Measurements from ENCODE around the gene NDE1. TPM values are rescaled to one million over a fixed set of nuclear protein-coding genes. Genes with fewer than 3 reads are reported as not detected.

NDE1 gene
- total and polyA plus RNA-seq, 2 of the 4 experiments (the other 2 are of a cell fraction), result 22.7 to 29.2 TPM

DNA sequence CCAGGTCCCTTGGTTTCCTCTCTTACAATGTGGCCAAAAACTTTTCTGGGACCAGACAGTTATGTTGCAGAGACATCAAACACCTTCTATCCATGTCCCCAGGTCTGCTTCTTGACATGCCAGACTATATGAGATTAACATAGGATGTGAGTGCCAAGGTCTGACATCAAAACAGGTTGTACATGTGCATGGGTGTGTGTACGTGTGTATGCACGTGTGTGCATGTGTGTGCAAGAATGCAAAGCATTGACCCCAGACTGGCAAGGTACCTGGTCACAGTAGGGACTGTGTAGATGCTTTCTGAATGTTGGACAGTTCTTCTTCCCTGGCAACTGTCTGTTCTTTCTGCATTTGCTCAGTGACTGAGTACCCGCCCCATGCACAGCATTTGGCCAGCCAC is 85.6 kb downstream of the NDE1 start:
- H2AK5ac ChIP-seq (ENCODE audit: low read depth, low read length), result no peak overlapping the region
- no peak overlapping the region for H4K8ac ChIP-seq (ENCODE audit: low read depth in 2 of 2, low read length in 2 of 2)
- dilution Hi-C loops (cut with HindIII; ENCODE audit: low sequenced_read_pairs, unreplicated experiment) (no loop called here), intact Hi-C loops (cut with micrococcal nuclease) (no loop called here), in situ Hi-C loops (cut with MboI; ENCODE audit: low sequenced_read_pairs) (no loop called here)
- no peaks in the 10 kb centered on the region for H3K36me3 ChIP-seq (ENCODE audit: control insufficient read depth, insufficient read depth, low read length)
- H3K23ac ChIP-seq (ENCODE audit: low read depth, low read length), result no peak overlapping the region
- H4K91ac ChIP-seq (ENCODE audit: insufficient read depth, low read depth, low read length), result no peak overlapping the region
- H3K9ac ChIP-seq (ENCODE audit: low read depth, low read length), result no peak overlapping the region
- POLR2A ChIA-PET (ENCODE audit: unreplicated experiment), result no interaction called here
- 100% methylated on average over 3 of the region's 3 CpGs; no CpG with 5 or more reads in 1 of the 2 experiments for WGBS, 2 experiments (ENCODE audit: extremely low coverage in 2 of 2, insufficient read length in 1 of 2)
- no peak overlapping the region for H3K4ac ChIP-seq (ENCODE audit: low read depth, low read length)
- TF ChIP-seq MAZ (IDR thresholded peaks at IDR 0.05; ENCODE audit: borderline replicate concordance, low read depth, low read length) (no peak), BHLHE40 (IDR thresholded peaks at IDR 0.05; ENCODE audit: low read depth, low read length) (no peak), RAD21 (IDR thresholded peaks at IDR 0.05; ENCODE audit: low read length) (no peak), NFE2L2 (IDR thresholded peaks at IDR 0.05; ENCODE audit: low read depth, low read length) (no peak), POLR2A (IDR thresholded peaks at IDR 0.05; ENCODE audit: low read depth, low read length) (no peak), CEBPB (IDR thresholded peaks at IDR 0.05; ENCODE audit: low read depth, low read length) (no peak), MXI1 (IDR thresholded peaks at IDR 0.05; ENCODE audit: borderline replicate concordance, low read depth, low read length) (no peak), CHD1 (IDR thresholded peaks at IDR 0.05; ENCODE audit: low read depth, low read length) (no peak), RFX5 (IDR thresholded peaks at IDR 0.05; ENCODE audit: low read depth, low read length) (no peak), MAFK (IDR thresholded peaks at IDR 0.05; ENCODE audit: low read depth, low read length) (no peak), FOS (IDR thresholded peaks at IDR 0.05; ENCODE audit: low read depth, low read length) (no peak), SMC3 (IDR thresholded peaks at IDR 0.05; ENCODE audit: low read depth, low read length) (no peak), RCOR1 (IDR thresholded peaks at IDR 0.05; ENCODE audit: insufficient replicate concordance, low read length) (no peak)
- TF ChIP-seq, protein P1, sequence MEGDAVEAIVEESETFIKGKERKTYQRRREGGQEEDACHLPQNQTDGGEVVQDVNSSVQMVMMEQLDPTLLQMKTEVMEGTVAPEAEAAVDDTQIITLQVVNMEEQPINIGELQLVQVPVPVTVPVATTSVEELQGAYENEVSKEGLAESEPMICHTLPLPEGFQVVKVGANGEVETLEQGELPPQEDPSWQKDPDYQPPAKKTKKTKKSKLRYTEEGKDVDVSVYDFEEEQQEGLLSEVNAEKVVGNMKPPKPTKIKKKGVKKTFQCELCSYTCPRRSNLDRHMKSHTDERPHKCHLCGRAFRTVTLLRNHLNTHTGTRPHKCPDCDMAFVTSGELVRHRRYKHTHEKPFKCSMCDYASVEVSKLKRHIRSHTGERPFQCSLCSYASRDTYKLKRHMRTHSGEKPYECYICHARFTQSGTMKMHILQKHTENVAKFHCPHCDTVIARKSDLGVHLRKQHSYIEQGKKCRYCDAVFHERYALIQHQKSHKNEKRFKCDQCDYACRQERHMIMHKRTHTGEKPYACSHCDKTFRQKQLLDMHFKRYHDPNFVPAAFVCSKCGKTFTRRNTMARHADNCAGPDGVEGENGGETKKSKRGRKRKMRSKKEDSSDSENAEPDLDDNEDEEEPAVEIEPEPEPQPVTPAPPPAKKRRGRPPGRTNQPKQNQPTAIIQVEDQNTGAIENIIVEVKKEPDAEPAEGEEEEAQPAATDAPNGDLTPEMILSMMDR (conservative IDR thresholded peaks at IDR 0.05; ENCODE audit: low read depth, low read length), result no peak
- TF ChIP-seq, protein P2, sequence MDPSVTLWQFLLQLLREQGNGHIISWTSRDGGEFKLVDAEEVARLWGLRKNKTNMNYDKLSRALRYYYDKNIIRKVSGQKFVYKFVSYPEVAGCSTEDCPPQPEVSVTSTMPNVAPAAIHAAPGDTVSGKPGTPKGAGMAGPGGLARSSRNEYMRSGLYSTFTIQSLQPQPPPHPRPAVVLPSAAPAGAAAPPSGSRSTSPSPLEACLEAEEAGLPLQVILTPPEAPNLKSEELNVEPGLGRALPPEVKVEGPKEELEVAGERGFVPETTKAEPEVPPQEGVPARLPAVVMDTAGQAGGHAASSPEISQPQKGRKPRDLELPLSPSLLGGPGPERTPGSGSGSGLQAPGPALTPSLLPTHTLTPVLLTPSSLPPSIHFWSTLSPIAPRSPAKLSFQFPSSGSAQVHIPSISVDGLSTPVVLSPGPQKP (IDR thresholded peaks at IDR 0.05; ENCODE audit: borderline replicate concordance, low read depth, low read length), result no peak
- TF ChIP-seq, protein P3, sequence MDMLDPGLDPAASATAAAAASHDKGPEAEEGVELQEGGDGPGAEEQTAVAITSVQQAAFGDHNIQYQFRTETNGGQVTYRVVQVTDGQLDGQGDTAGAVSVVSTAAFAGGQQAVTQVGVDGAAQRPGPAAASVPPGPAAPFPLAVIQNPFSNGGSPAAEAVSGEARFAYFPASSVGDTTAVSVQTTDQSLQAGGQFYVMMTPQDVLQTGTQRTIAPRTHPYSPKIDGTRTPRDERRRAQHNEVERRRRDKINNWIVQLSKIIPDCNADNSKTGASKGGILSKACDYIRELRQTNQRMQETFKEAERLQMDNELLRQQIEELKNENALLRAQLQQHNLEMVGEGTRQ (IDR thresholded peaks at IDR 0.05; ENCODE audit: low read depth, low read length), result no peak
- BruUV-seq (replicated peaks), result no TSS peak
- H3K18ac ChIP-seq (ENCODE audit: low read depth, low read length), result no peak overlapping the region
- H3K4me3 ChIP-seq (ENCODE audit: insufficient read depth, low read depth, low read length), result no peak overlapping the region
- DNase-seq (no peak), ATAC-seq (ENCODE audit: low read depth) (no peak)
- H2BK20ac ChIP-seq (ENCODE audit: low read depth, low read length), result no peak overlapping the region
- peaks cover 4% of the 10 kb centered on the region; the same call in 1 of the 2 replicates for H3K4me1 ChIP-seq (ENCODE audit: control insufficient read depth, insufficient read depth, low read length)
- no peak overlapping the region for H4K5ac ChIP-seq (ENCODE audit: low read depth, low read length)
- H4K20me1 ChIP-seq (ENCODE audit: insufficient read depth, low read length), result no peaks in the 10 kb centered on the region
- H2BK15ac ChIP-seq (ENCODE audit: low read depth, low read length), result no peak overlapping the region
- no peaks in the 10 kb centered on the region; a peak in 1 of 4 replicates for H3K79me1 ChIP-seq (ENCODE audit: low read depth in 1 of 2, low read length in 2 of 2)
- H2BK5ac ChIP-seq (ENCODE audit: low read depth, low read length, poor library complexity, severe bottlenecking), result no peak overlapping the region
- no peak overlapping the region for H2BK120ac ChIP-seq (ENCODE audit: low read depth, low read length)
- peaks cover 6% of the 10 kb centered on the region; the same call in 1 of the 2 replicates for H3K9me1 ChIP-seq (ENCODE audit: insufficient read depth, low read length)
- H2AK9ac ChIP-seq (replicated peaks; ENCODE audit: low read depth, low read length, poor library complexity), result no peak overlapping the region
- H3K14ac ChIP-seq (replicated peaks; ENCODE audit: low read depth, low read length), result no peak overlapping the region
- no peaks in the 10 kb centered on the region; the same call in 1 of the 2 replicates for H3K9me3 ChIP-seq (ENCODE audit: control insufficient read depth, insufficient read depth, low read length)
- H3K27me3 ChIP-seq (ENCODE audit: control insufficient read depth, insufficient read depth, low read length), result no peaks in the 10 kb centered on the region
- H3K4me2 ChIP-seq (ENCODE audit: low read depth, low read length), result no peak overlapping the region
- no peak overlapping the region for H2AFZ ChIP-seq (replicated peaks; ENCODE audit: low read length, poor library complexity)
- no peak overlapping the region for H3K56ac ChIP-seq (ENCODE audit: extremely low read depth, insufficient read depth, low read length)
- CTCF ChIA-PET, result no interaction called here
- no peak overlapping the region for H3K27ac ChIP-seq (ENCODE audit: insufficient read depth, low read length)

Measured in IMR-90 (cell line).